DND-41 (cell line): ENCODE measurements around the gene FKBP2.

ENCODE experiments used
- ATAC-seq: fragments of 200-7000 bp; cut with Tn5 transposase; 3 replicates; pipeline ENCODE4 v1.9.1; 2021; ENCODE audit warnings: low read depth; ENCODE audit not compliant: insufficient read depth
- DNase-seq: peaks from one replicate; pipeline ENCODE4 v3.0.0-alpha.2; 2020
- H2AFZ ChIP-seq: 2 replicates; pipeline ENCODE4 v1.6.0; 2012; ENCODE audit warnings: low read depth, low read length
- H3K27ac ChIP-seq: 2 replicates; pipeline ENCODE4 v1.5.1; 2012; ENCODE audit warnings: low read length, inconsistent platforms
- H3K27me3 ChIP-seq: fragments of 200-600 bp; sonication (generic); 2 replicates; pipeline ENCODE4 v1.6.0; 2012; ENCODE audit warnings: low read length, mild to moderate bottlenecking, inconsistent platforms; ENCODE audit not compliant: insufficient read depth, poor library complexity
- H3K36me3 ChIP-seq: 2 replicates; pipeline ENCODE4 v1.5.1; 2012; ENCODE audit warnings: low read length, inconsistent platforms; ENCODE audit not compliant: insufficient read depth
- H3K4me1 ChIP-seq: 2 replicates; pipeline ENCODE4 v1.5.1; 2012; ENCODE audit warnings: mild to moderate bottlenecking, low read length; ENCODE audit not compliant: insufficient read depth
- H3K4me2 ChIP-seq: 2 replicates; pipeline ENCODE4 v1.6.0; 2012; ENCODE audit warnings: mild to moderate bottlenecking, moderate library complexity, low read length, inconsistent platforms; ENCODE audit not compliant: insufficient read depth
- H3K4me3 ChIP-seq, 2 experiments: fragments of 200-600 bp in 1 of 2; shearing (Covaris generic) in 1 of 2; 2 replicates each; pipeline ENCODE4 v1.5.1; 2012 to 2016; ENCODE audit warnings: inconsistent platforms in 2 of 2, low read length in 2 of 2, mild to moderate bottlenecking in 2 of 2, low read depth in 1 of 2, moderate library complexity in 1 of 2
- H3K79me2 ChIP-seq: 2 replicates; pipeline ENCODE4 v1.6.0; 2012; ENCODE audit warnings: low read length, inconsistent platforms; ENCODE audit not compliant: insufficient read depth
- H3K9ac ChIP-seq: 2 replicates; pipeline ENCODE4 v1.6.0; 2012; ENCODE audit warnings: low read depth, mild to moderate bottlenecking, inconsistent platforms, low read length, moderate library complexity
- H3K9me3 ChIP-seq: 2 replicates; pipeline ENCODE4 v1.5.1; 2012; ENCODE audit warnings: low read length, moderate library complexity, mild to moderate bottlenecking, inconsistent platforms; ENCODE audit not compliant: insufficient read depth, severe bottlenecking
- H4K20me1 ChIP-seq: 2 replicates; pipeline ENCODE4 v1.6.0; 2012; ENCODE audit warnings: low read length; ENCODE audit not compliant: insufficient read depth
- EZH2 ChIP-seq: IDR thresholded peaks from 3 replicates; pipeline ENCODE4 v1.6.1; 2012; ENCODE audit warnings: borderline replicate concordance, low read depth, mild to moderate bottlenecking, moderate library complexity, low read length, inconsistent platforms; ENCODE audit not compliant: severe bottlenecking
- TF ChIP-seq, protein P1 (sequence below): IDR thresholded peaks from 2 replicates; pipeline ENCODE4 v1.5.1; 2012; ENCODE audit warnings: borderline replicate concordance, low read length, moderate library complexity, mild to moderate bottlenecking; ENCODE audit not compliant: poor library complexity, severe bottlenecking; ENCODE audit errors: extremely low read depth

Gene FKBP2

DNA sequence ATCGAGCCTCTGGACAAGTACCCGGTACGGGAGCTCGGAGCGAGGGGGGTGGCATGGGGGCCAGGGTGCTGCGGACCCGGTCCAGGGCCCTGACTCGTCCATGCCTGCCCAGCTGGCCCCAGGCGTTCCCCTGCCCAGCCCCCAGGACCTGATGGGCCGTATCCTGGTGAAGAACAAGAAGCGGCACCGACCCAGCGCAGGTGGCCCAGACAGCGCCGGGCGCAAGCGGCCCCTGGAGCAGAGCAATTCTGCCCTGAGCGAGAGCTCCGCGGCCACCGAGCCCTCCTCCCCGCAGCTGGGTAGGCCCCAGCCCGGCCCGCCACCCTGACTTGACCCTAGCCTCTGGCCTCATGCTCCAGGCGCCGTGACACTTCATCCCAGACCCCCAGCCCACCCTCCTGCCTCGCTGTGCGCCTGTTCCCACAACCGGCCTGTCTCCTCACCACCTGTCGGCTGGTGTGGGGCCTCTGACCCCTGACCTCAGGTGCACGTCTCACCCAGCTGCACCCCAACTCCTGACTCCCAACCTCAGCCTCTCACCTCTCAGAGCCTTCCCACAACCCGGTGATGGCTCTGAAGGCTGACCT lies 18.1 kb downstream of the FKBP2 start:
- Histone ChIP-seq H4K20me1 (no peaks in the 10 kb centered on the region), H3K36me3 (peaks cover 57% of the 10 kb centered on the region)

DNA sequence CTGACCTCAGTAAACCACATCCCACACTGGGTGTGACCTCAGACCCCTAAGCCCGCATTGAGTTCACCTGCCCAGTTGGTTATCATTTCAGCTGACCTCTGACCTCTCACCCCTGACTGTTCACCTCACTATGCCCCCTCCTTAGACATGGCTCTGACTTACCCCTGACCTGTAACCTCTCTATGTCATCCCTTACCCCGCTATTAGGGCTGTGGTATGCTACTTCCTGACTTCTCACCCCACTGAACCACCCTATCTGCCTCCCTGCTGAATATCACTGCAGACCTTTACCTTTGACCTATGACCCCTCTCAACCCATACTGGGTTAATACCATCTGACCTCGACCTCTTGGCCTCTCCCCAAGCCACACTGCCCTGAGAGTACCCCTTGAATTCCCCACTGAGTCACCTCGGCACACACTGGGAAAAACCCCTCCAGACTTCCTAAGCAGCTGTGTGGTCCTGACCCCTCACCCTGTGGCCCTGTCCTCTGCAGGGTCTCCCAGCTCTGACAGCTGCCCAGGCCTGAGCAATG lies 18.7 kb downstream of the FKBP2 start:
- H3K9me3 ChIP-seq = no peaks in the 10 kb centered on the region
- no peak overlapping the region for H3K4me3 ChIP-seq
- no peak overlapping the region for H3K4me2 ChIP-seq
- H3K27me3 ChIP-seq = no peaks in the 10 kb centered on the region
- H3K9ac ChIP-seq = no peak overlapping the region
- DNase-seq (no peak), ATAC-seq (0 out of 3 replicates have a peak, but pooled peaks have one; percentile 42)
- no peaks in the 10 kb centered on the region for H3K79me2 ChIP-seq
- H3K4me1 ChIP-seq = no peaks in the 10 kb centered on the region
- H2AFZ ChIP-seq = no peak overlapping the region
- H3K27ac ChIP-seq = no peak overlapping the region
- peaks cover 55% of the 10 kb centered on the region for H3K36me3 ChIP-seq
- TF ChIP-seq EZH2 = no peak
- TF ChIP-seq, protein P1, sequence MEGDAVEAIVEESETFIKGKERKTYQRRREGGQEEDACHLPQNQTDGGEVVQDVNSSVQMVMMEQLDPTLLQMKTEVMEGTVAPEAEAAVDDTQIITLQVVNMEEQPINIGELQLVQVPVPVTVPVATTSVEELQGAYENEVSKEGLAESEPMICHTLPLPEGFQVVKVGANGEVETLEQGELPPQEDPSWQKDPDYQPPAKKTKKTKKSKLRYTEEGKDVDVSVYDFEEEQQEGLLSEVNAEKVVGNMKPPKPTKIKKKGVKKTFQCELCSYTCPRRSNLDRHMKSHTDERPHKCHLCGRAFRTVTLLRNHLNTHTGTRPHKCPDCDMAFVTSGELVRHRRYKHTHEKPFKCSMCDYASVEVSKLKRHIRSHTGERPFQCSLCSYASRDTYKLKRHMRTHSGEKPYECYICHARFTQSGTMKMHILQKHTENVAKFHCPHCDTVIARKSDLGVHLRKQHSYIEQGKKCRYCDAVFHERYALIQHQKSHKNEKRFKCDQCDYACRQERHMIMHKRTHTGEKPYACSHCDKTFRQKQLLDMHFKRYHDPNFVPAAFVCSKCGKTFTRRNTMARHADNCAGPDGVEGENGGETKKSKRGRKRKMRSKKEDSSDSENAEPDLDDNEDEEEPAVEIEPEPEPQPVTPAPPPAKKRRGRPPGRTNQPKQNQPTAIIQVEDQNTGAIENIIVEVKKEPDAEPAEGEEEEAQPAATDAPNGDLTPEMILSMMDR = no peak
- no peaks in the 10 kb centered on the region for H4K20me1 ChIP-seq

More for the DNA sequence above, 18.1 kb downstream of the FKBP2 start:
- no peak overlapping the region for H3K9ac ChIP-seq
- H3K4me3 ChIP-seq = no peak overlapping the region
- DNase-seq (no peak), ATAC-seq (no peak)
- TF ChIP-seq EZH2 = no peak
- TF ChIP-seq, protein P1 = no peak
- no peak overlapping the region for H2AFZ ChIP-seq
- H3K4me1 ChIP-seq = no peaks in the 10 kb centered on the region
- H3K79me2 ChIP-seq = no peaks in the 10 kb centered on the region
- H3K4me2 ChIP-seq = no peak overlapping the region
- no peaks in the 10 kb centered on the region for H3K9me3 ChIP-seq
- H3K27me3 ChIP-seq = no peaks in the 10 kb centered on the region
- no peak overlapping the region for H3K27ac ChIP-seq

GRCh38 chr11:64260147-64260708 lies 19.3 kb downstream of the FKBP2 start:
- H4K20me1 ChIP-seq = no peaks in the 10 kb centered on the region
- peaks cover 49% of the 10 kb centered on the region for H3K36me3 ChIP-seq
- no peak overlapping the region for H3K4me2 ChIP-seq
- H2AFZ ChIP-seq = no peak overlapping the region
- no peak for ATAC-seq
- H3K27ac ChIP-seq = no peak overlapping the region
- H3K27me3 ChIP-seq = no peaks in the 10 kb centered on the region
- H3K9me3 ChIP-seq = no peaks in the 10 kb centered on the region
- no peak for TF ChIP-seq EZH2
- TF ChIP-seq, protein P1 = no peak
- no peak overlapping the region for H3K9ac ChIP-seq
- H3K4me3 ChIP-seq = no peak overlapping the region
- no peaks in the 10 kb centered on the region for H3K79me2 ChIP-seq
- no peaks in the 10 kb centered on the region for H3K4me1 ChIP-seq
- no peak for DNase-seq
